Left renal cortex interstitium (tissue), 4 donors: ENCODE results near the gene FNBP1. TPM values are rescaled to one million over a fixed set of nuclear protein-coding genes. Genes with fewer than 3 reads are reported as not detected.
A peak's percentile ranks its signal among the peaks of the same experiment; 100 is the strongest.

ENCODE experiments used
- DNase-seq, 4 donors: peaks; one replicate each; pipeline ENCODE4 v3.0.0-alpha.2; 2013; ENCODE audit warnings: low read depth in 4 of 4, low spot score in 2 of 4, missing footprints in 1 of 4
- polyA plus RNA-seq, 4 donors: library from polyadenylated mRNA; unstranded; fragments of 120-200 nt; gene quantifications; one replicate each; pipeline ENCODE4 v1.2.1, GENCODE V29; 2013; ENCODE audit not compliant: insufficient read length in 4 of 4

The FNBP1 gene
- polyA plus RNA-seq, 4 donors = 37.8 to 51.8 (median 46.6) TPM

DNA sequence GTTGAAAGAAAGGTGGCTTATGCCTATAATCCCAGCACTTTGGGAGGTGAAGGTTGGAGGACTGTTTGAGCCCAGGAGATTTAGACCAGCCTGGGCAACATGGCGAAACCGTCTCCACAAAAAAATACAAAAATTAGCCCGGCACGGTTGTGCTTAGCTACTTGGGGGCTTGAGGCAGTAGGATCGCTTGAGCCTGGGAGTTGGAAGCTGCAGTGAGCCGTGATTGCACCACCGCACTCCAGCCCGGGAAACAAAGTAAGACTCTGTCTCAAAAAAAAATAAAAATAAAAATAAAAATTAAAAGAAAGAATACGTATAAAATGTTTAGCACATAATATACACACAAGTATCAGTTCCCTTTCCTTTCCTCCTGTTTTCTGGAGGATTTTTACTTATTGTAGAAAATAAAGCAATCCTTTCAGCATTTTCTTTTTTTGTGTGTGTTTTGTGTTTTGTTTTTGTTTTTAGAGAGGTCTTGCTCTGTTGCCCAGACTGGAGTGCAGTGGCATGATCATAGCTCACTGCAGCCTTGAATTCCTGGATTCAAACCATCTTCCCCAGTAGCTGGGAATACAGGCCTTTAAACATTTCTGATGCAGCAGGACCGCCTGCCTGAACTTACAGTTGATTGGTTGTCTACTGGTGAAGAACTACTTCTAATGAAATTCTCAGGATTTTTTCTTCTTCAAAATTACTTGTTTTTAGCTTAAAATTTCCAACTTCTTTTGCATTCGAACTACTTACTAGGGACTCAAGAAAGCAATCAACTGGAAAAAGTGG is 6.6 kb upstream of the FNBP1 start:
- no peak for DNase-seq

DNA sequence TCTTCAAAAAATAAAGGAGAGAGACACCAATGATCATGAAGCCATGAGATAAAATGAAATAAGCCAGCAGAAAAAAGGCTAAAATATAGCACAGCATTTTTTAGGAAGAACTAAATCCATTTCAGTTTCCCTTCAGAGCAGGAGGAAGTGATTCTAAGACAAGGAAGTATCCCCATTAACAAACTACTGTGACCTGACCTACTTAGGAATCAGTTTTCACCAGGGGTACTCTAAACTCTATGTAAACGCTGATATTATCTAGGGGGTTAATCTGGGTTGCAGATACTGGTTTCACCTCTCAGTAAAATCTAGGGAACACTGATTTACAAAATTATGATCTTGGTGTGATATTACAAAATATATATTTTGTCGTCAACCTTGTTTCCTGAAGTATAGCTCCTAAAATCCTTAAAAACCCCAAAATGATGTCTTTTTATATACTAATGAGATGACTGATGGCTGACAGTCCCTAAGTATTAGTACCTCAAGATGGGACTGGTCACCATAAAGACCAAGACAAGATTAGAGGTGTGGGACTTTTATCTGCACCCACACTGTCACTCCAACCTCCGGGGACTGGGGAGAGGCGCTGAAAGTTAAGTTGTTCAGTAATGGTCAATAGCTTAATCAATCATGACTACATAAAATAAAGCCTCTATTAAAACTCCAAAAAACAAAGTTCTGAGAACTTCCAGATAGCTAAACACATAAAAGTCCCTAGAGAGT is 2.9 kb upstream of the FNBP1 start:
- DNase-seq = no peak

DNA sequence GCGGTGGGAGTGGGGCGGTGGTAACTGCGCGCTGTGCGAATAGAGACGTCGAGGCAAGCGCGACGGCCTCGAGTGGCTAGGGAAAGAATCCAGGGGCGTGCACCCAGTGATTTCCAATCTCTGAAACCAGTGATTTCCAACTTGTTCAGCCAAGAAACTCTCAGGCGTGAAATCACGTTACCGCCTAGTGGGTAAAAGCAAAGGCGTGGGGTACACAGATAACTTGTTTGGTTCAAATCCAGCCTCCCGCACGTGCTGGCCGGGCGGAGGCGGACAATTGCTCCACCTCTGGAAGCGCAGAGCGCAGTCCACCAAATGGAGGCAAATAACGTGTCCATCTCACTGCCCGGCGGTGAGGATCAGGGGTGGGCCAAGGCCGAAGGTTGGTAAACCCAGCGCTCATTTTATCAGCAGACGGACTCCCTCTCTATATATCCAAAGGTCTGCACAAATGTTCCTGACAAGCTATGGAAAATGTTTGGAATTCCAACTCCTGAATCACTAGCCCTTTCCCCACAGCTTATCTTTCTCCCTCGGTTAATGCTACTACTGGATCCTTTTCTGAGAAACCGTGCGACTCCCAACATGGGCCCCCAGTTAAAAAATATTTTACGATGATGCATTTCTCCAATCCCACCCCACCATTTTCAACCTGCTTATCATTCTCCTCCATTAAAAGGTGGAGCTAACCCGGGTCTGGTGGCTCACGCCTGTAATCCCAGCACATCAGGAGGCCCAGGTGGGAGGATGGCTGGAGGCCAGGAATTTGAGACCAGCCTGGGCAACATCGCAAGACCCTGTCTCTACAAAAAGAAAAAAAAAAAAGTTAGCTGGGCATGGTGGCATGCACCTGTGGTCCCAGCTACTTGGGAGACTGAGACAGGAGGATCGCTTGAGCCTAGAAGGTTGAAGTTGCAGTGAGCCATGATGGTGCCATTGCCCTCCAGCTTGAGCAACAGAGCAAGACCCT is 950 bp upstream of the FNBP1 start:
- peak in 1 of 4 donors; percentile 31 for DNase-seq

DNA sequence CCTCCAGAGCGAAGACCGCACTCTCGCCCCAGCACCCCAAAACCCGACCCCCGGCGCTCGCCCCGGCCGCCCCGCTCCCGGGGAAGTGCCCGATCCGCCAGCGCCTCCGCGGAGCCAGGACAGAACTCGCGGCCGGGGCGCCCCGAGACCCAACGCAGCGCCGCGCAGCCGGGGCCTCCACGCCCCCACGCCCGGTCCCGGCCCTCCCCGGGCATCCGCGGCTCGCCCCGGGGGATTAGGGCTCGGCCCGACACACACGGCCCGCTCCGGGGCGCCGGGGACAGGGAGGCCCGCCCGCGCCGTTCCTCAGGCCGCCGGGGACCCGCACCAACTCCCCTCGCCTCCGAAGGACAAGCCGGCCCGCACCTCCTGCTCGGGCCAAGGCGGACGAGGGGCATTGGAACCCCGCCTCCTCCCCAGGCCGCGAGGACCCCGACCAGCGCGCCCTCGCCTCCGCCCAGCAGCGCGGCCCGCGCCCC is 544 bp downstream of the FNBP1 start:
- DNase-seq = peak in 1 of 4 donors; percentile 5

DNA sequence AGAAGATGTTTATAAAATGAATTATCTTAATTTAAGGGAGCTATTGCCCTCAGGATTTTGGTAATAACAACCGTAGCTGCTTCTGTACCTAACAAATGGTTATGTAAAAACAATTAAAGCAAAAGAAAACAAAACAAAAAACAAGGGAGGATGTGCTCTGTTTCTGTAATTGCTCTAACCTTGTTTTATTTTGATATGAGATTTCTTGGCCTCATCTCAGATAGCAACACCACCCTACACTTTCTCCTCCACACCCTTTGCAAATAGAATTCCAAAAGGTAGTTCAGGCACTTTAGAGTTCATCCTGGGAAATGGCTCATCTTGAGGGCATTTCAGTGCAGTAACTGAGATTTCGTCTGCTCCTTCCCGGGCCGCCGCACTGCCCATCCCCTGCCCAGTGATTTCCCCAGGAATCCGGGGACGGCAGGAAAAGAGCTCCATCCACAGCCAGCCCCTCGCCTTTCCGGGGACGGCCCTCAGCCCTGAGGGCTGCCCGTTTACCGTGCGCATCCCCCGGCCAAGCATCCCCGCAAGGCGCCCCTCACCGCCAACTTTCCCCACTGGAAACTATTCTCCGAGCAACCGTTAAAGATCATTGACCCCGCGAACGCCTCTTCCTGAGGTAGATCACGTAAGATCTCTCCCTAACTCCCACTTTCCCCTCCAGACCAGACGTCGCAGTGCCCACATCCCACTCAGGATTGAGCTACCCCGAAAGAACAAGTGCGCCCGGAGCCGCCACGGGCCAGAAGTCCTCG is 1.2 kb downstream of the FNBP1 start:
- DNase-seq = peak in 1 of 4 donors; percentile 23

DNA sequence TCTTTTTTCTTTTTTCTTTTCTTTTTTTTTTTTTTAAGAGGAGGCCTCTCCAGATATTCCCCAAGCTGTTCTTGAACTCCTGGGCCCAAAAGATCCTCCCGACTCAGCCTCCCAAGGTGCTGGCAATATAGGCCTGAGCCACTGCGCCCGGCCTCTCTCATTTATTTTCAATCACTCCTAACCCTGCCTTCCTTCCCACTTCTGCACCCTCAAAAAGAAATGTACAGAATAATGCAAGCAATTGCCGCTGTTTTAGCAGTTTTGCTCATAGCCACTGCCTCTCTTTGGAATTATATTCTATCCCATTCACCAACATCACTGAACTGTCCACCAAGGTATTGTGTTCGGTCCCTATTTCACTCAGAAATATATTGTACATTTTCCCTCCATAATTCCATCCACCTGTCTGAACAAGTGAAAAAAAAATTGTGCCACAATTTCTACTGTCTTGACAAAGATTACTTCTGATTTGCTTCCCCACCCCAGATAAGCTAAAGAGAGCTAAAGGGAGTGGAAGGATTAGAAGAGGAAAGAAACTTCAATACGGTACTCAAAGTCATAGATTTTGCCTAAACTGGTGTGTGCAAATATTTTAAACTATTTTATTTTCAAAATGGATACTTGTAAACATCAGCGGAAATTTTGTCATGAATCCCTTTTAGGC is 1.9 kb downstream of the FNBP1 start:
- DNase-seq = no peak

DNA sequence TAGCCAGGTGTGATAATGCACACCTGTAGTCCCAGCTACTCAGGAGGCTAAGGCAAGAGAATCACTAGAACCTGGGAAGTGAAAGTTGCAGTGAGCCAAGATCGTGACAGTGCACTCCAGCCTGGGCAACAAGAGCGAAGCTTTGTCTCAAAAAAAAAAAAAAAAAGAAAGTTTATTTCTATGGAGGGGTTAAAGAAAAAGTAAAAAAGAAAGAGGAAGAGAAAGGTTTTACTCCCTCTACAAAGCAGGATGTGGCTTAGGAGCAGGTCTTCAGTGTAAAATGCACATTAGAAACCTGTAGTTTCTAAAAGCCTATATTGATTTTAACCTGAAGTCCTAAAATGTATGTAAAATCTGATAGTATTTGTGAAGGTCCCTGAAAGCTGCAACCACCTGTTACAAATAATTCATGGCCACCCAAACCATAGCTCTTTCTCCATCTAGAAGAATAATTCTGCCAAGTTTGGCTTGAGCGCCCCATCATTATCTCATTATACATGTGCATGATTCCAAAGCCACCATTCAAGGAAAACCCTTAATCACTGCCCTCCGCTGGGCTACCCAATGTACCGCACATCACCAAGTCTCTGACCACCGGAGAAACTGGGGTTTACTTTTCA is 3.4 kb downstream of the FNBP1 start:
- no peak for DNase-seq

DNA sequence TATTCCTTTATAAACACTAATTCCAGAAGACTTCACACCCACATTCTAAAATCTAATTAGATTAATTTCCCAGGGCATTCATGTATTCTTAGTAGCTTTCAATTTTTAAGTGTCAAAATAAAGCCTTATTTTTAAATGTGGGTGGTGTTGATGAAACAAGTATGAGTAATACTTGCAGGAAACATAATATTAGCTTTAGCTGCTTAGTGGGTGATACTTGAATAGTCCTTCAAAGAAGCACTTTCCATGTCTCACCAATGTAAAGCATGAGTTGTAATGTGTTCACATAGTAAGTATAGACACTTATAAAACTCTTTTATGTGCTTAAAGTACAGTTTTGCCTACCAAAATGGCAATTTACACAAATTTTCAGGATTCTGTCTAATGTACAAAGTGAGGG is 6.9 kb downstream of the FNBP1 start:
- DNase-seq = no peak

DNA sequence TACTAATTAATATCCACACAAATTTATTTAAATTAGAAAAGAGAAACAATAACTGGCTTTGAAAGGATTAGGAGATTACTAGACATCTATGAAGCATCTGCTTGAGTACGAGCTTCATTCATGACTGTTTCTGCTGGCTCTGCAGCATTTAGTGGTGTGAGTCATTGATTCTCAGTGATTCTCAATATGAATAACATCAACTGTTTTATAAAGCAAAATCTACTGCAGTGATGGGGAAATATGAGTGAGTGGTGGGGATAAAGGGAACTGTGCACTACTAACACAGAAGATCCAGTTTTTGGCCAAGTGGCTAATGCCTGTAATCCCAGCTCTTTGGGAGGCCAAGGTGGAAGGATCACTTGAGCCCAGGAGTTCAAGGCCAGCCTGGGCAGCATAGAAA is 8.4 kb downstream of the FNBP1 start:
- DNase-seq = no peak

DNA sequence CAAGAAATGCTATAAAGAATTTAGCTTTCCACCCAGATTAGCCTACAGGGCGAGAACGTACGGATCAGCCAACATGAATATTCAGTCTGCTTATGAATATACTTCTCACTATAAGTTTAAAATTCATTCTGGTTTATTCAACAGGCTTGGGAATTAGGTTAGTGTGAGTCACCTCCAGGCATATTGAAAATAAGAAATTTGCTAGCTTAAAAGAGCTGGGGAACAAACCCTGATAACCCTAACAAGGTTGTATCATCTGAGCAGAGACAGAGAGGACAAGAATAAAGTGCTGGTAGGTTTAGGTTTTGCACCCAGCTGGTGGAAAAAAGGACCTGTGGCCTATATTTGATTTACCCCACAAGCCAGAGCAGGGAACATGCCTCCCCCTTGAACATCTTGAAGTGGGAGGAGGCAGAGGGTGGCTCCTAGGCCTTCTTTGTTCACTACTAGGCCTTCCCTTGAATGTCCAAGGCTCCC is 12.3 kb downstream of the FNBP1 start:
- DNase-seq = no peak

DNA sequence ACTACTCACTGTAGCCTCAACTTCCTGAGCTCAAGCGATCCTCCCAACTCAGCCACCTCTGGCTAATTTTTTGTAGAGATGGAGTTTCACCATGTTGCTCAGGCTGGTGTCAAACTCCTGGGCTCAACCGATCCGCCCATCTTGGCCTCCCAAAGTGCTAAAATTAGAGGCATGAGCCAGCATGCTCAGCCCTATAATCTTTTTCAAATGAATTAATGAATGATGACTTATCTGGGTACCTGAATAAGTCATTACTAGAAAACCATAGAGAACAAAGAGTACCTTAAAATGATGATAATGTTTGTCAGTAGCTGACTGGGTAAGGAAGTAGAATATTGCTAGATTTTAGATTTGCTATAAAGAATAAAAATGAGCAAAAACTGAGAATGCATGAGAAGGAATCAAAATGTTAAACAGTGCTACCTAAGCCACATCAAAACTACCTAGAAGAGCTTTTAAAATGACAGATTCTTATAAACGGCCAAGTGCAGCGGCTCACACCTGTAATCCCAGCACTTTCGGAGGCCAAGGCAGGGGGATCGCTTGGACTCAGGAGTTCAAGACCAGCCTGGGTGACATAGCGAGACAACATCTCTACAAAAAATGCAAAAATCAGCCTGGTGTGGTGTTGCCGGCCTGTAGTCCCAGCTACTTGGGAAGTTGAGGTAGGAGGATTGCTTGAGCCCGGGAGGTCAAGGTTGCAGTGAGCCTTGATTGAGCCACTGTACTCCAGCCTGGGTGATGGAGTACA is 13.6 kb downstream of the FNBP1 start:
- DNase-seq = no peak

DNA sequence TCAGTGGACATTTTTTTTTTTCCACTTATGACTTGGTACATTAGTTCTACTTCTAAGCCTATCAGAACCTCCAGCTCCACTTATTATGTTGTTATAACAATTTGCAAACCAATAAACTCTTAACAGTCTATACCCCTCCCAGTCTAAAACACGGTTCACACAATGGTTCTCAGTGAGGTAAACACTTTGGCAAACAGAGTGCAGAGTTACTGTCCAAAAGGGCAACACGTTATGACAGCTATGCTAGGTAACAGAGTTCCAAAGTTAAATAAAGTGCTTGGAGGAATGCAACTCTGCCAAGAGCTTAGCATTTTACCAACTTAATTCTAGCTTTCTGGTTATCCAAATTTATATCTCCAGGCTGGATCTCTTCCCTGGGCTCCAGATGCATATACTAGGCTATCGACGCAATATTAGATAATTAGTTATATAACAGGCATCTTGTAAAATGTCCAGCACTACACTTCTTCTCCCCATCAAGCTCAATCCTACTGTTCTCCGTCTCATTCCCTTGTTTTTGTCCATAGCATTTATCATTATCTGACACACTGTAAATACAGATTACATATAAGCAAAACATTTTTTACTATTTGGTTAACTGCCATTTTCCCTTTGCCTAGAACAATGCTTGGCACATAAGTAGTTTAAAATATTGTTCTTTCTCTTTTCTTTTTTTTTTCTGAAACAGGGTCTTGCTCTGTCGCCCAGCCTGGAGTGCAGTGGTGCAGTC is 14.3 kb downstream of the FNBP1 start:
- DNase-seq = no peak

DNA sequence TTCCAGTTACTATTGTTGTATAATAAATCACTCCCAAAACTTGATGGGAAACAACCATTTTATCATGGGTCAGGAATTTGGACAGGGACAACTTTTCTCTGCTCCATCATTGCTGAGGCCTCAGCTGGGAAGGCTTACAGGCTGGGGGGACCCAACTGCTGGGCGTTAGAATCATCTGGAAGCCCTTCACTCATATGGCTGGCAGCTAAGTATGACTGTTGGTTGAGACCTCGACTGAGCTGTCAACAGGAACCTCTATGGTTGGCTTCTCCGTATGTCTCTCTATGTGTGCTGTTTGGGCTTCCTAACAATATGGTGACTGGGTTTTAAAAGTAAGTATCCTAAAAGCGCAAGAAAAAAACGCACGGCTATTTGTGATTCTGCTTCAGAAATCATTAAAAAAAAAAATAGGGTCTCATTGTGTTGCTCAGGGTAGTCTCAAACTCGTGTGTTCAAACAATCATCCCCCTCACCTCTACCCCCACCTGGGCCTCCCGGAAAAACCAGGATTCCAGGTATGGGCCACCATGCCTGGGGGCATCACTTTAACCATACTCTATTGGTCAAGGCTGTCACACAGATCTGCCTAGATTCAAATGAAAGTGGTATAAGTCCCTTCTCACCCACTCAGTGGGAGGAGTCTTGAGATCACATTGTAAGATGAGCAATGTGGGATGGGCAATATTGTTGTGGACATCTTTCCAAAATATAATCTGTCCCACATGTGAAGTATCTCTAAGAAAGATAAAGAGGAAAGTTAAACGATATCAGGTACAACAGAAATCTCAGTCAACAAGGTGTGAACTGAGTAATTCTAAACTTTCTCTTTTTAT is 15.2 kb downstream of the FNBP1 start:
- no peak for DNase-seq

DNA sequence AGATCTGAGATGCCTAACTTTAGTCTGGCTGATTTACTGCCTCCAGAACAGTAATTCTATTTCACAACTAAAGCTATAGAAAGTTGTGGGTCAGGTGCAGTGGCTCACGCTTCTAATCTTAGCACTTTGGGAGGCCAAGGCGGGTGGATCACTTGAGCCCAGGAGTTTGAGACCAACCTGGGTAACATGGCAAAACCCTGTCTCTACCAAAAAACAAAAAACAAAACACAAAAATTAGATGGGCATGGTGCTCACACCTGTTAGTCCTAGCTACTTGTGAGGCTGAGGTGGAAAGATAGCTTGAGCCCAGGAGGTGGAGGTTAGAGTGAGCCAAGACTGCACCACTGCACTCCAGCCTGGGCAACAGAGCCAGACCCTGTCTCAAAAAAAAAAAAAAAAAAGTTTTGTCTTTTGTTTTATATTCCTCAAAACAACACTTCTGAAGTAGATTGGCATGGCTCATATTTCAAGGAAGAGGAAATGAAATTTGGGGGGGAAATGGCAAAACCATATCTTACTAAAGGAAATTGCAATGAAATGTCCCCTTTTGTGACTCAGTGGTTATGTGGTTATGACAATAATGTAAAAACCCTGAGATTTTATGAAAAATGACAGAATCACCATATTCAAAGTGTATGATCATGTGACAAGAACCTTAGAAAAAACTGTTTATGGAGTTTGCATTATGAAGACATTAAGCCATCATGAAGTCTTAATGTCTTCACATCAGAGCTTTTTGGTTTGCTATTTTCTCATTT is 16.2 kb downstream of the FNBP1 start:
- no peak for DNase-seq

DNA sequence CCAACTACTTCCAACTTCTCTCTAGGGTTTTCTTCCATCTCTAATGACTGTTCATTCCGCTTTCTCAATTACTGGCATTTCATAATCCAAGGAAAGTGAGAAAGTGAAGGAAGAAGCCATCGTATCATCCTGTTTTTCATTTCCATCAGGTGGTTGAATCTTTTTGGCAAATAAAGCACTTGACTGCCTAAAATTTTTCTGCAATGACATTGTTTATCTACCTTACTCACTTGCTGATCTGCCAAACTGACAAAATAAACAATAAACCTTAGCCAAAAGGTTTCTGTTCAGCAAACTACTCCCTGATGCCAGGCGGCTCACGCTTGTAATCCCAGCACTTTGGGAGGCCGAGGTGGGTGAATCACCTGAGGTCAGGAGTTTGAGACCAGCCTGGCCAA is 18.4 kb downstream of the FNBP1 start:
- no peak for DNase-seq

DNA sequence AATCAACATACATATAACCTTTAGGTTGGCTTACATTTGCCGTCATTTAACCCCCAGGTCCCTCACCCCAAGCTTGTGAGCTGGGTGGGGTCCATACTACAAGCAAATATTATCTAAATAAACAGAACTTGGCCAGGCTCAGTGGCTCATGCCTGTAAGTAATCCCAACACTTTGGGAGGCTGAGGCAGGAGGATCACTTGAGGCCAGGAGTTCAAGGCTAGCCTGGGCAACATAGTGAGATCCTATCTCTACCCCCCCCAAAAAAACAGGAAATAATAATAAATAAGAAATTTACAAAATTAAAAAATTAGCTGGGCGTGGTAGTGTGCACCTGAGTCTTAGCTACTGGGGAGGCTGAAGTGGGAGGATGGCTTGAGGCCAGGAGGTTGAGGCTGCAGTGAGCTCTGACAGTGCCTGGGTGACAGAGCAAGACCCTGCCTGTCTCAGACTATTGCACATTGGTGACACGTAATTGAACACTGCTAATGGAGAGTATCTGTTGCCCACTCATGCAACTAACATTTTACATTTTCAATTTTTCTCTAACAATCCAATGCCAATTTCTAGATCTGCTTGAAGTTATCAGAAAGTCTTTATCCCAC is 18.9 kb downstream of the FNBP1 start:
- DNase-seq = no peak
